OCI-LY7 (cell line): ENCODE measurements around the gene NOP16. TPM values are rescaled to one million over a fixed set of nuclear protein-coding genes. Genes with fewer than 3 reads are reported as not detected.

ENCODE experiments used
- Bru-seq: library from RNA; stranded (reverse); fragments of 400-500 nt; gene quantifications from one replicate; lab custom pipeline; 2021; lab: Mats Ljungman, UMichigan
- BruChase-seq, 2 experiments: library from RNA; stranded (reverse); fragments of 400-500 nt; gene quantifications; one replicate each; lab custom pipeline; 2021; lab: Mats Ljungman, UMichigan
- BruUV-seq: library from RNA; stranded (reverse); fragments of 400-500 nt; replicated peaks from 2 replicates; lab custom pipeline; 2021; lab: Mats Ljungman, UMichigan
- CTCF ChIA-PET: fragments of 300-600 bp; sonication (Branson Sonifier 250); formaldehyde crosslinking; loops from one replicate; lab custom pipeline; 2022; ENCODE audit warnings: antibody characterized with exemption; ENCODE audit not compliant: unreplicated experiment; lab: Charles Lee
- POLR2A ChIA-PET: fragments of 300-600 bp; sonication (Branson Sonifier 250); formaldehyde crosslinking; loops from one replicate; lab custom pipeline; 2022; ENCODE audit warnings: antibody characterized with exemption; lab: Charles Lee
- DNase-seq: peaks from one replicate; pipeline ENCODE4 v3.0.0-alpha.2; 2015; ENCODE audit warnings: low spot score
- H2AFZ ChIP-seq: fragments of 200-600 bp; sonication (generic), shearing (Covaris generic); 2 replicates; pipeline ENCODE4 v1.6.1; 2014; ENCODE audit warnings: mild to moderate bottlenecking, antibody characterized with exemption, low read length, moderate library complexity
- H3K27ac ChIP-seq: fragments of 200-600 bp; sonication (generic); 2 replicates; pipeline ENCODE4 v1.5.1; 2014; ENCODE audit warnings: mixed run types, low read depth, mild to moderate bottlenecking, moderate library complexity, low read length, inconsistent platforms; ENCODE audit not compliant: poor library complexity, severe bottlenecking
- H3K36me3 ChIP-seq: fragments of 200-600 bp; sonication (generic); 2 replicates; pipeline ENCODE4 v1.6.1; 2014; ENCODE audit warnings: mild to moderate bottlenecking, antibody characterized with exemption, low read length, moderate library complexity, mixed read lengths; ENCODE audit not compliant: insufficient read depth
- H3K4me1 ChIP-seq: fragments of 200-600 bp; sonication (generic); 2 replicates; pipeline ENCODE4 v1.5.1; 2014; ENCODE audit warnings: mild to moderate bottlenecking, low read length; ENCODE audit not compliant: insufficient read depth, poor library complexity, severe bottlenecking
- H3K4me2 ChIP-seq: fragments of 200-600 bp; sonication (generic); 2 replicates; pipeline ENCODE4 v1.6.1; 2014; ENCODE audit warnings: mild to moderate bottlenecking, low read length
- H3K4me3 ChIP-seq: fragments of 200-600 bp; sonication (generic); 2 replicates; pipeline ENCODE4 v1.5.1; 2014; ENCODE audit warnings: mild to moderate bottlenecking, low read depth, low read length; ENCODE audit not compliant: poor library complexity, severe bottlenecking
- H3K79me2 ChIP-seq: fragments of 200-600 bp; sonication (generic); 2 replicates; pipeline ENCODE4 v1.6.1; 2016; ENCODE audit warnings: low read depth, mild to moderate bottlenecking, low read length, moderate library complexity, mixed read lengths; ENCODE audit not compliant: insufficient read depth
- H3K9me2 ChIP-seq: fragments of 200-600 bp; sonication (generic); 2 replicates; pipeline ENCODE4 v1.6.1; 2016; ENCODE audit warnings: mild to moderate bottlenecking, low read length, mixed read lengths; ENCODE audit not compliant: insufficient read depth
- H3K9me3 ChIP-seq: fragments of 200-600 bp; sonication (generic); 2 replicates; pipeline ENCODE4 v1.6.1; 2014; ENCODE audit warnings: mild to moderate bottlenecking, mixed run types, low read length, mixed read lengths
- H4K20me1 ChIP-seq: fragments of 200-600 bp; sonication (generic); 2 replicates; pipeline ENCODE4 v1.6.1; 2014; ENCODE audit warnings: mild to moderate bottlenecking, antibody characterized with exemption, low read length, moderate library complexity, mixed read lengths; ENCODE audit not compliant: insufficient read depth
- CTCF ChIP-seq: fragments of 200-600 bp; sonication (generic); conservative IDR thresholded peaks from 2 replicates; pipeline ENCODE4 v1.5.1; 2014; ENCODE audit warnings: mild to moderate bottlenecking, antibody characterized with exemption, low read length, moderate library complexity, mixed read lengths
- EZH2phosphoT487 ChIP-seq: fragments of 200-600 bp; sonication (generic); IDR thresholded peaks from 2 replicates; pipeline ENCODE4 v1.6.1; 2018; ENCODE audit warnings: low read depth, borderline replicate concordance, mild to moderate bottlenecking, mixed run types, antibody characterized with exemption, low read length, moderate library complexity, mixed read lengths
- intact Hi-C: fragments of 100-400 bp; cut with micrococcal nuclease; formaldehyde crosslinking; loops from one replicate; pipeline ENCODE4 v1.10.0; 2022; ENCODE audit not compliant: unreplicated experiment
- long read RNA-seq: library from polyadenylated mRNA; stranded (forward); transcript quantifications from one replicate; pipeline ENCODE4 v2.0.0, GENCODE V29; 2022
- total RNA-seq, 2 experiments: library from RNA; depleted of rRNA in 1 of 2; stranded (reverse); fragments of >200 nt in 1 of 2; shearing (Covaris generic) in 1 of 2; gene quantifications; 2 replicates each; pipeline ENCODE4 v1.2.3, GENCODE V29; 2014 to 2022

Gene NOP16
- total RNA-seq (2014; rRNA removed; shearing (Covaris generic)), result 83.8 and 91.5 TPM in 2 replicates
- total RNA-seq (2022), result 63.8 and 86.4 TPM in 2 replicates
- Bru-seq, nascent RNA, result percentile 96 among the genes with signal in this experiment
- BruChase-seq, experiment 1, labeled RNA remaining after a 6-hour chase, result percentile 77 among the genes with signal in this experiment
- percentile 91 among the genes with signal in this experiment for BruChase-seq, experiment 2, labeled RNA remaining after a 2-hour chase
- long read RNA-seq, transcript NOP16-207 (5 exons, 1,258 nt), result major isoform, 87 of 146 reads
- long read RNA-seq, transcript NOP16-203 (4 exons, 582 nt), result minor isoform, 10 of 146 reads
- long read RNA-seq, transcript NOP16-211 (5 exons, 954 nt), result minor isoform, 26 of 146 reads
- long read RNA-seq, partial matches to known transcripts, result 8 of 146 reads
- long read RNA-seq, other reads (novel, unspliced or antisense), result 12 of 146 reads

GRCh38 chr5:176388444-176389134 lies at the start of gene NOP16, which contains the start of gene HIGD2A:
Gene NOP16, minus strand, starts transcription at chr5:176388598. Its CDS starts 59 bp downstream, at chr5:176388539.
Gene HIGD2A, plus strand, starts transcription at chr5:176388751. Its CDS starts 69 bp downstream, at chr5:176388820.
- CTCF ChIA-PET, result interaction anchor here (1.0 kb wide), 1 partner anchor 28 kb away, joined by 3 read pairs; no protein-coding TSS in a partner anchor
- intact Hi-C loops, result loop anchor here (2.0 to 10.0 kb wide), 2 partner anchors 60 to 154 kb away; partner anchors contain the start of genes FAF2 and SIMC1
- peak within 1 kb of the TSS; percentile 98 for H3K4me2 ChIP-seq
- BruUV-seq, result no TSS peak
- H3K79me2 ChIP-seq, result peaks cover 55% of the 10 kb centered on the region
- peaks cover 74% of the 10 kb centered on the region for H3K36me3 ChIP-seq
- POLR2A ChIA-PET, result interaction anchor here (0.6 to 1.9 kb wide), 6 partner anchors 26 to 1067 kb away, joined by 3 to 8 read pairs (median 3); no protein-coding TSS in a partner anchor
- peak within 1 kb of the TSS; percentile 85 for H3K4me3 ChIP-seq
- H4K20me1 ChIP-seq, result peaks cover 23% of the 10 kb centered on the region
- peak within 1 kb of the TSS; percentile 86 for H3K27ac ChIP-seq
- peak; percentile 99 for DNase-seq
- H2AFZ ChIP-seq, result peak within 1 kb of the TSS; percentile 89
- no peaks in the 10 kb centered on the region for H3K9me2 ChIP-seq
- peaks cover 26% of the 10 kb centered on the region for H3K4me1 ChIP-seq
- no peaks in the 10 kb centered on the region for H3K9me3 ChIP-seq
- no peak for TF ChIP-seq CTCF
- no peak for TF ChIP-seq EZH2phosphoT487

GRCh38 chr5:176436656-176437055 lies 48.3 kb upstream of the NOP16 start:
- ChIA-PET POLR2A (no interaction called here), CTCF (interaction anchor here (0.8 kb wide), 1 partner anchor 30 kb away, joined by 5 read pairs; no protein-coding TSS in a partner anchor)
- H3K4me1 ChIP-seq, result peaks cover 12% of the 10 kb centered on the region
- TF ChIP-seq CTCF (no peak), EZH2phosphoT487 (no peak)
- H3K4me2 ChIP-seq, result peak overlapping the region; percentile 78
- H3K9me2 ChIP-seq, result no peaks in the 10 kb centered on the region
- DNase-seq, result peak; percentile 13
- peak overlapping the region; percentile 92 for H2AFZ ChIP-seq
- no TSS peak for BruUV-seq
- no peaks in the 10 kb centered on the region for H3K36me3 ChIP-seq
- no peaks in the 10 kb centered on the region for H3K9me3 ChIP-seq
- H3K79me2 ChIP-seq, result no peaks in the 10 kb centered on the region
- no peak overlapping the region for H3K27ac ChIP-seq
- intact Hi-C loops, result no loop called here
- H3K4me3 ChIP-seq, result peak overlapping the region; percentile 60
- no peaks in the 10 kb centered on the region for H4K20me1 ChIP-seq
